Measurements from ENCODE around the gene PTPRJ.

- TF ChIP-seq, protein P1, sequence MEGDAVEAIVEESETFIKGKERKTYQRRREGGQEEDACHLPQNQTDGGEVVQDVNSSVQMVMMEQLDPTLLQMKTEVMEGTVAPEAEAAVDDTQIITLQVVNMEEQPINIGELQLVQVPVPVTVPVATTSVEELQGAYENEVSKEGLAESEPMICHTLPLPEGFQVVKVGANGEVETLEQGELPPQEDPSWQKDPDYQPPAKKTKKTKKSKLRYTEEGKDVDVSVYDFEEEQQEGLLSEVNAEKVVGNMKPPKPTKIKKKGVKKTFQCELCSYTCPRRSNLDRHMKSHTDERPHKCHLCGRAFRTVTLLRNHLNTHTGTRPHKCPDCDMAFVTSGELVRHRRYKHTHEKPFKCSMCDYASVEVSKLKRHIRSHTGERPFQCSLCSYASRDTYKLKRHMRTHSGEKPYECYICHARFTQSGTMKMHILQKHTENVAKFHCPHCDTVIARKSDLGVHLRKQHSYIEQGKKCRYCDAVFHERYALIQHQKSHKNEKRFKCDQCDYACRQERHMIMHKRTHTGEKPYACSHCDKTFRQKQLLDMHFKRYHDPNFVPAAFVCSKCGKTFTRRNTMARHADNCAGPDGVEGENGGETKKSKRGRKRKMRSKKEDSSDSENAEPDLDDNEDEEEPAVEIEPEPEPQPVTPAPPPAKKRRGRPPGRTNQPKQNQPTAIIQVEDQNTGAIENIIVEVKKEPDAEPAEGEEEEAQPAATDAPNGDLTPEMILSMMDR (IDR thresholded peaks at IDR 0.05; ENCODE audit: poor library complexity), result no peak
- TF ChIP-seq EZH2phosphoT487 (IDR thresholded peaks at IDR 0.05; ENCODE audit: low read depth, severe bottlenecking, unreplicated experiment) (no peak), EZH2 (IDR thresholded peaks at IDR 0.05; ENCODE audit: borderline replicate concordance) (no peak)
Measured at GRCh38 chr11:47961383-47961782, 19.0 kb upstream of the PTPRJ start.

Measured in hepatocyte (in vitro differentiated cells).